BLaER1 treated with 17β-estradiol and CSF1 and Interleukin-3, amounts not matched to agents 10 nM and 100 nM (cell line): ENCODE measurements around the gene TUT1.
"Not testable (repeated sequence)": the region's sequence is repeated elsewhere in the genome, so short reads cannot be mapped to it uniquely, and the experiment has no call there.

Source experiments
- H3K27ac ChIP-seq, 11 experiments: shearing (Covaris generic); formaldehyde crosslinking; 2 replicates each; pipeline ENCODE4 v1.8.1; 2022
- H3K27me3 ChIP-seq, 11 experiments: shearing (Covaris generic); formaldehyde crosslinking; 2 replicates each; pipeline ENCODE4 v1.8.1; 2022
- H3K36me3 ChIP-seq, 11 experiments: shearing (Covaris generic); formaldehyde crosslinking; 2 replicates each; pipeline ENCODE4 v1.8.1; 2022
- H3K4me1 ChIP-seq, 10 experiments: shearing (Covaris generic); formaldehyde crosslinking; 2 replicates each; pipeline ENCODE4 v1.8.1; 2022
- H3K4me2 ChIP-seq, 11 experiments: shearing (Covaris generic); formaldehyde crosslinking; 2 replicates each; pipeline ENCODE4 v1.8.1; 2022
- H3K4me3 ChIP-seq, 10 experiments: shearing (Covaris generic); formaldehyde crosslinking; 2 replicates each; pipeline ENCODE4 v1.8.1; 2022
- H3K9ac ChIP-seq, 11 experiments: shearing (Covaris generic); formaldehyde crosslinking; 2 replicates each; pipeline ENCODE4 v1.8.1; 2022
- H3K9me3 ChIP-seq, 11 experiments: shearing (Covaris generic); formaldehyde crosslinking; replicated peaks in 1 of 11; 2 replicates each; pipeline ENCODE4 v1.8.1; 2022
- H4K20me1 ChIP-seq, 11 experiments: shearing (Covaris generic); formaldehyde crosslinking; 2 replicates each; pipeline ENCODE4 v1.8.1; 2022
- Cebpa-rat ChIP-seq, 11 experiments: shearing (Covaris generic); IDR thresholded peaks; 2 replicates each; pipeline ENCODE4 v1.8.1; 2022

Gene TUT1

GRCh38 chr11:62569611-62570010 lies 21.7 kb downstream of the TUT1 start:
- no peaks in the 10 kb centered on the region for H3K27me3 ChIP-seq
- H3K27ac ChIP-seq: no peak overlapping the region
- no peak for TF ChIP-seq Cebpa-rat (IDR thresholded peaks at IDR 0.05)
- H3K9me3 ChIP-seq: no peaks in the 10 kb centered on the region
- peaks cover 31 to 72% (median 39%) of the 10 kb centered on the region in 10 experiments for H3K4me1 ChIP-seq
- peak overlapping the region; percentile 21 to 98 (median 50); a peak in 17 of 22 replicates for H3K9ac ChIP-seq
- peak overlapping the region in 1 of 10 experiments; percentile 48; a peak in 1 of 20 replicates for H3K4me3 ChIP-seq
- H3K4me2 ChIP-seq: peak overlapping the region in 8 of 11 experiments; percentile 92 to 99 (median 98); a peak in 14 of 22 replicates
- H3K36me3 ChIP-seq: peaks cover 79 to 86% (median 82%) of the 10 kb centered on the region in 11 experiments
- peaks cover 75 to 89% (median 84%) of the 10 kb centered on the region in 11 experiments for H4K20me1 ChIP-seq

- Histone ChIP-seq H3K4me2 (peak overlapping the region in 2 of 11 experiments; percentile 1 to 6; a peak in 3 of 22 replicates), H3K9ac (peak overlapping the region in 8 of 11 experiments; percentile 6 to 53 (median 40); a peak in 8 of 22 replicates), H3K4me1 (peaks cover 23 to 81% (median 30%) of the 10 kb centered on the region in 10 experiments), H3K36me3 (peaks cover 98 to 100% (median 100%) of the 10 kb centered on the region in 11 experiments), H4K20me1 (peaks cover 78 to 100% (median 100%) of the 10 kb centered on the region in 11 experiments), H3K27me3 (no peaks in the 10 kb centered on the region), H3K27ac (no peak overlapping the region), H3K4me3 (no peak overlapping the region), H3K9me3 (no peaks in the 10 kb centered on the region)
- TF ChIP-seq Cebpa-rat (IDR thresholded peaks at IDR 0.05): no peak
These were observed 24.2 kb downstream of the TUT1 start for GRCh38 chr11:62567018-62567633.

- Histone ChIP-seq H3K27me3 (no peaks in the 10 kb centered on the region), H3K4me2 (no peak overlapping the region; a peak in 2 of 22 replicates), H4K20me1 (peaks cover 70 to 100% (median 100%) of the 10 kb centered on the region in 11 experiments), H3K4me1 (peaks cover 14 to 75% (median 25%) of the 10 kb centered on the region in 10 experiments), H3K36me3 (peaks cover 98 to 100% (median 100%) of the 10 kb centered on the region in 11 experiments), H3K9ac (peak overlapping the region in 8 of 11 experiments; percentile 13 to 53 (median 30); a peak in 10 of 22 replicates), H3K4me3 (no peak overlapping the region), H3K9me3 (no peaks in the 10 kb centered on the region), H3K27ac (no peak overlapping the region)
- no peak for TF ChIP-seq Cebpa-rat (IDR thresholded peaks at IDR 0.05)
These were observed 25.1 kb downstream of the TUT1 start for GRCh38 chr11:62566247-62566646.

- Histone ChIP-seq H4K20me1 (peaks cover 70 to 100% (median 100%) of the 10 kb centered on the region in 11 experiments), H3K4me3 (no peak overlapping the region), H3K4me2 (no peak overlapping the region; a peak in 2 of 22 replicates), H3K27ac (no peak overlapping the region), H3K4me1 (peaks cover 5 to 75% (median 21%) of the 10 kb centered on the region in 10 experiments; a peak in 17 of 20 replicates), H3K9me3 (no peaks in the 10 kb centered on the region), H3K36me3 (peaks cover 96 to 100% (median 100%) of the 10 kb centered on the region in 11 experiments), H3K9ac (peak overlapping the region in 7 of 11 experiments; percentile 2 to 53 (median 26); a peak in 7 of 22 replicates), H3K27me3 (no peaks in the 10 kb centered on the region)
- TF ChIP-seq Cebpa-rat (IDR thresholded peaks at IDR 0.05): no peak
These were observed 26.1 kb downstream of the TUT1 start for GRCh38 chr11:62565100-62565802.

GRCh38 chr11:62561677-62562230 lies 29.6 kb downstream of the TUT1 start:
- Histone ChIP-seq H3K9ac (peak overlapping the region in 4 of 11 experiments; percentile 0 to 45 (median 32); a peak in 2 of 22 replicates), H3K36me3 (peaks cover 83 to 100% (median 96%) of the 10 kb centered on the region in 11 experiments), H3K4me1 (peaks cover 26 to 76% (median 44%) of the 10 kb centered on the region in 10 experiments), H4K20me1 (peaks cover 37 to 100% (median 92%) of the 10 kb centered on the region in 11 experiments)
- not testable (repeated sequence) for H3K27me3 ChIP-seq, H3K9me3 ChIP-seq, H3K4me3 ChIP-seq, H3K4me2 ChIP-seq, H3K27ac ChIP-seq

GRCh38 chr11:62560566-62561103 lies 30.7 kb downstream of the TUT1 start:
- peaks cover 26 to 100% (median 83%) of the 10 kb centered on the region in 11 experiments for H4K20me1 ChIP-seq
- TF ChIP-seq Cebpa-rat (IDR thresholded peaks at IDR 0.05): no peak
- H3K9ac ChIP-seq: peak overlapping the region in 7 of 11 experiments; percentile 18 to 51 (median 38); a peak in 7 of 22 replicates
- peak overlapping the region in 5 of 11 experiments; percentile 26 to 92 (median 43); a peak in 9 of 22 replicates for H3K4me2 ChIP-seq
- no peaks in the 10 kb centered on the region for H3K27me3 ChIP-seq
- H3K4me1 ChIP-seq: peaks cover 37 to 76% (median 52%) of the 10 kb centered on the region in 10 experiments
- peak overlapping the region in 1 of 11 experiments; percentile 9; a peak in 2 of 22 replicates for H3K27ac ChIP-seq
- H3K9me3 ChIP-seq: no peaks in the 10 kb centered on the region
- peaks cover 72 to 89% (median 85%) of the 10 kb centered on the region in 11 experiments for H3K36me3 ChIP-seq
- no peak overlapping the region for H3K4me3 ChIP-seq

- H3K27me3 ChIP-seq, H3K4me3 ChIP-seq, H3K9me3 ChIP-seq: not testable (repeated sequence)
- Histone ChIP-seq H3K27ac (peak overlapping the region in 4 of 11 experiments; percentile 0 to 97 (median 56); a peak in 1 of 22 replicates), H4K20me1 (peaks cover 17 to 100% (median 73%) of the 10 kb centered on the region in 11 experiments; a peak in 21 of 22 replicates), H3K4me2 (peak overlapping the region in 5 of 11 experiments; percentile 43 to 92 (median 88); a peak in 7 of 22 replicates), H3K4me1 (peaks cover 47 to 85% (median 61%) of the 10 kb centered on the region in 10 experiments), H3K9ac (peak overlapping the region in 5 of 11 experiments; percentile 8 to 45 (median 41); a peak in 5 of 22 replicates), H3K36me3 (peaks cover 62 to 85% (median 75%) of the 10 kb centered on the region in 11 experiments)
These were observed 31.7 kb downstream of the TUT1 start for GRCh38 chr11:62559626-62560025.

GRCh38 chr11:62559204-62559603 lies 32.1 kb downstream of the TUT1 start:
- peaks cover 59 to 85% (median 71%) of the 10 kb centered on the region in 11 experiments for H3K36me3 ChIP-seq
- TF ChIP-seq Cebpa-rat (IDR thresholded peaks at IDR 0.05): no peak
- peak overlapping the region in 6 of 11 experiments; percentile 8 to 67 (median 42); a peak in 9 of 22 replicates for H3K9ac ChIP-seq
- H3K4me3 ChIP-seq: no peak overlapping the region
- H3K27me3 ChIP-seq: no peaks in the 10 kb centered on the region
- H3K4me2 ChIP-seq: peak overlapping the region in 8 of 11 experiments; percentile 84 to 96 (median 90); a peak in 15 of 22 replicates
- H3K4me1 ChIP-seq: peaks cover 51 to 89% (median 65%) of the 10 kb centered on the region in 10 experiments
- H4K20me1 ChIP-seq: peaks cover 17 to 100% (median 69%) of the 10 kb centered on the region in 11 experiments; a peak in 21 of 22 replicates
- H3K9me3 ChIP-seq: no peaks in the 10 kb centered on the region
- peak overlapping the region in 5 of 11 experiments; percentile 0 to 97 (median 88); a peak in 4 of 22 replicates for H3K27ac ChIP-seq
